HG03039 (cell line): ENCODE measurements around the gene GSE1.

ENCODE experiments used
- ATAC-seq: cut with Tn5 transposase; IDR thresholded peaks from one replicate; pipeline ENCODE4 v1.9.1; 2021; ENCODE audit warnings: mild to moderate bottlenecking, moderate library complexity; ENCODE audit not compliant: unreplicated experiment

Gene GSE1

DNA sequence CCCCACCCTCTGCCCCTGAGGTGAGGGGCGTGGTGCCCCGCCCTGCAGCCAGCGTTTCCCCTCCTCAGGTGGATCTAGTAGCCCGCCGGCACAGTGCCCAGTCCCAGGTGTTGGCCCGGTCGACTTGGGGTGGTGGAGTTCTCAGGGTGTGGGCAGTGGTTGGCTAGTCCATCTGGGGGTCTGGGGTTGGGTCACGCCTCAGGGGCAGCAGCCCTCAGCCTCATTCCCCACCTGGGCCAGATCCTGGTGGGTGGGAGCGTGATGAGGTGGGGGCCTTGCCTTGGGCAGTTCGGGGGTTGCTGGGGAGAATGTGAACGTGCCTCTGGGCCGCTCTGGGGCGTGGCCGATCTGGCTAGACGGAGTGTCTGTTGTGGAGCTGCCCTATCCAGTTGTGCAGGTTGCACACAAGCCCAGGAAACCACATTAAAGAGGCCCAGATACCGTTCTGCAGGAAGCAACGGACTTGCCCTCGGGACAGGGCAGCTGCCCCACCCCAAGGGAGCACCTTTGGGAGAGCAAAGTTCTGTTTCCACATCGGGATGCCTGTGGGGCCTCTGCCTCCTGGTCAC, 32.0 kb downstream of the GSE1 start:
- ATAC-seq, result no peak

DNA sequence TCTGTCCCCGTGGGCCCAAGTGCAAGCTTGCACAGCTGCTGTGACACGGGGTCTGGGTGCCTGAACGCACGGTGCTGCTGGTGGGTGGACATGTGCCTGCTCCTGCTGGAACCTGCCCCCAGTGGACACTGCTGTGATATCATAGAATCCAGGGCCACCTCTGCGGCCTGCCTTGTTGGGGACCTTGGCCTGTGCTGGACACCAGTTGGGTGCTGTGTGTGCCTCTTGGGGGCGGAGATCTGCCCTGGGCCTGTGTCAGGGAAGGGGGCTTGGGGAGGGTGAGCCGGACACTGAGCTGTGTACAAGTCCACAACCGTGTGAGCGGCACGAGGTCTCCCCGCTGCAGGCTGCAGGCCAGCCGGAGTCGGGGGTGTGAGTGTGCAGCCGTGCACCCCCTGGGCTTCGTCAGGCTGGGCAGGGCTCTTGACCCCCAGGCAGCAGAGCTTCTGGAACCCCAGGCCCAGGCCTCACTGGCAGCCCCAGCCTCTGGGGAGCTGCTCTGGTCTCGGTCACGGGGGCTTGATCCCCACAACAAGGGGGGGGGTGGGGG, 33.3 kb downstream of the GSE1 start:
- no peak for ATAC-seq

- no peak for ATAC-seq
Observed at GRCh38 chr16:85646976-85647375, 33.9 kb downstream of the GSE1 start.

DNA sequence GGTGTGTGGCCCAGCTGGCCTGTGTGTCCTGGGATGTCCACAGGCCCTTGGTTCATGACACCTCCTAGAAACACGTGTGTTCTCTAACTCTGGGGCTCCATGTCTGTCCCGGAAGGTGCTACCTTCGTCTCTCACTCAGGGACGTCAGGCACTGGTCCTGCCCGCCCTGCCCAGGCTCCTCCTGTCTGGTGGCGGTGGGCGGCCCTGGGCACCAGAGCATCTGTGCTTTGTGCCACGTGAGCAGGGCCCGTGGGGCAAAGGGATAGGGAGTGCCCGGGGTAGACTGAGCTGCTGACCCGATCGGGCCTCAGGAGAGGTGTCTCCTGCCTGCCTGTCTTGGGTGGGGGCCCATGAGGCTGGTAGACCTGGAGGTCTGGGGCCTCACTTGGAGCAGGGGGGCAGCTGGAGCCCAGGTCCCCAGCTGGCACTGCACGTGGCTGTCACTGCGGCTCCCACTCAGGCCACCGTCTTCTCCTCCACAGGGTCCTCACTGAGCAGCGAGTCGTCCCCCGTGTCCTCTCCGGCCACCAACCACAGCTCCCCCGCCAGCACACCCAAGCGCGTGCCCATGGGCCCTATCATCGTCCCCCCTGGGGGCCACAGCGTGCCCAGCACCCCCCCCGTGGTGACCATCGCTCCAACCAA, 35.1 kb downstream of the GSE1 start:
- no peak for ATAC-seq

DNA sequence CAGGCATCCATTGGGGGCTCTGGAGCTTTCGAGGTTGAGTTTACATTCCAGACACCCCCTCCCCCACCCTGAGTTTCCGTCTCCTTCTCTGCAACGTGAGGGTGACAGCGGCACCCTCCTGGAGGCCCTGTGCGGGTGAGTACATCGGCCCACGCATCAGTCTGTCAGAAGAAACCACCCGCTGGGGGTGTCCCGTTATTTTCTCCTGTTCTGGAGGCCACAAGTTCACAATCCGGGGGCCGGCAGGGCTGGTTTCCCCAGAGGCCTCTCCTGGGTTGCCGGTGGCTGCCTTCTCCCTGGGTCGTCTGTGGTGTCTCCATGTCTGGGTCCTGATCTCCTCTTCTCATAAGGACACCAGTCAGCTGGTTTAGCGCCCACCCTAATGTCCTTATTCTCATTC, 35.7 kb downstream of the GSE1 start:
- no peak for ATAC-seq

GRCh38 chr16:85649411-85650134, 36.5 kb downstream of the GSE1 start:
- ATAC-seq, result no peak

- ATAC-seq, result no peak
Observed at GRCh38 chr16:85650135-85650843, 37.2 kb downstream of the GSE1 start.

GRCh38 chr16:85650844-85651628, 37.9 kb downstream of the GSE1 start:
- no peak for ATAC-seq

- no peak for ATAC-seq
Observed at GRCh38 chr16:85651629-85652430, 38.7 kb downstream of the GSE1 start.

DNA sequence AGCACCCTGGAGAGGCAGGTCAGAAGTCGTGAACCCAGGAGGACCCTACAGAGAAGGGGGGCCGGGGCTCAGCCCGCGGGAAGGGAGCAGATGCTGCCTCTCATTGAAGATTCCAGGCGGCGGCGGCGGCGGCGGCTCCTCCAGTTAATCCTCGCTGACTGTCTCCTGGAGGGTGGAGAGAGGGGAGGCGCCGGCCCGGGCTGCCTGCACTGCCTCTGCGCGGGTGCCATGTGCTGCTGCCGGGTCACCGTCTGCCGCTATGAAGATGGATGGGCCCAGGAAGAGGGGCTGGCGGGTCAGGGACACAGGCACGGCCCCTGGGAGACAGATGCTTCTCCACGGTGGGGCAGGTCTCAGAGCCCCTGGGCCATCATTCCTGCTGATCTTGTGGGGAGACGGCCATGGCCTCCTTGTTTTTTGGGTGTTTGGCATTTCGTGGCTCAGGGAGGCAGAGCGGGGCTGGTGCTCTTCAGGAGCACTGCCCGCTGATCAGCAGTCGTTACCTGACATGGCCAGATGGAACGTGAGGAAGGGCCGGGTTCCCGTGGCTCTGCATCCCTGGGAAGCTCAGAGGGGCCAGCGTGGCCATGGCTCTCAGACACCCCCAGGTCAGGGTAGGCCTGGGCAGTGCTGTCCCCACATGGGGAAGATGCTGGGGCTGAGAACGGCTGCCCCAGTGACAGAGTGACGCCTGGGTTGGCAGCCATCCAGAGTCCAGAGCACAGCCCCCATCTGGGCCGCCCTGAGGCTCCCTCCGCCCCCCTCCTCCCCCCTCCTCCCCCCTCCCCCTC, 39.5 kb downstream of the GSE1 start:
- no peak for ATAC-seq

DNA sequence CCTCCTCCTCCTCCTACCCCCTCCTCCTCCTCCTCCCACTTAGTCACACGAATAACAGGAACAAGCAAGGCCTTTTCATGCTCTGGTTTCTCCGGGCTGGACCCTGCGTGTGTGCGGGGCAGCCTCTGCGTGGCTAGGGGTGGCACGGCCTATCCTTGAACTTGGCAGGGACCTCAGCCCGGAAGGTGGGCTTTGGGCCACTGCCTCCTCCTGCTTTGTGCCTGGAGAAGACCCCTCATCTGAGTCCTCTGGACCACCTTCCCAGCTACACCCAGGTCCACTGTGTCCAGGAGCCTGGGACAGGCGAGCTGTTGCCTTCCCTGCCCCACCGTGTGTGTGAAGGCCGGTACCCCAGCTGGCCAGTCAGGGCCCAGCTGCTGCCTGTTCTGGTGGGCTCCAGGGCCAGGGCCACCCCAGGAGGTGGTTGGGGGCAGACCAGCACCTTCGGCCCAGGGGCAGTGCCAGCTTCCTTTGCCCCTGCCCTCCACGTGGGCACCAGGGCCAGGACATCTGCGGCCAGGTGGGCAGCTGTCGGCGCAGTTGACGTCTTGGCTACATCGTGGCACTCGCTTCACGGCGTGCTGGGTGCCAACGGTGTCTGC, 40.3 kb downstream of the GSE1 start:
- no peak for ATAC-seq

DNA sequence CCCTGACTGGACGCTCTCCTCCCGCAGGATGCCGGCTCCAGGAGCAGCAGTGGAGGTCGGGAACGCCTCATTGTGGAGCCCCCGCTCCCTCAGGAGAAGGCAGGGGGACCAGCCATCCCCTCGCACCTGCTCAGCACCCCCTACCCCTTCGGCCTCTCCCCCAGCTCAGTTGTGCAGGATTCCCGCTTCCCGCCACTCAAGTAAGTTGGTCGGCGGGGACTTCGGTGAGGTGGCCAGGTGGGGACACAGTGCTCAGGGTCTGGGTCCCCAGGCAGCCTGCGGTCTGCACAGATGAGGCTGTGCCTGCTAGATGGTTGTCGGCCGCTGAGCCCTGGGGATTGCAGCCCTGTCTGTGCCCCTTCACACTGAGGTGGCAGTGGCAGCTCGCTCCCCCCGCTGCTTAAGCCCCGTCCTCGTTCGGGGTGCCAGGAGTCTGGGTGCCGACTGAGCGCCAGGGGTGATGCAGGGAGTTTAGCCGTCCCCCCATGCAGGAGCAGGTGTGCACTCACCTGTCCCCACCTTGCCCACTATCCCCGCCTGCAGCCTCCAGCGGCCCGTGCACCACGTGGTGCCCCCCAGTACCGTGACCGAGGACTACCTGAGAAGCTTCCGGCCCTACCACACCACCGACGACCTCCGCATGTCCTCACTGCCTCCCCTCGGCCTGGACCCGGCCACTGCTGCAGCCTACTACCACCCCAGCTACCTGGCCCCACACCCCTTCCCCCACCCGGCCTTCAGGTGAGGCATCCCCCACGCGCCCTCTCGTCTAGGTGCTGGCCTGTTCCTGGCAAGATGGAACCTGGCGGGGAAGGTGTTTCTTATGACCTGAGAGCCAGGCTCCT, 41.4 kb downstream of the GSE1 start:
- ATAC-seq, result no peak

DNA sequence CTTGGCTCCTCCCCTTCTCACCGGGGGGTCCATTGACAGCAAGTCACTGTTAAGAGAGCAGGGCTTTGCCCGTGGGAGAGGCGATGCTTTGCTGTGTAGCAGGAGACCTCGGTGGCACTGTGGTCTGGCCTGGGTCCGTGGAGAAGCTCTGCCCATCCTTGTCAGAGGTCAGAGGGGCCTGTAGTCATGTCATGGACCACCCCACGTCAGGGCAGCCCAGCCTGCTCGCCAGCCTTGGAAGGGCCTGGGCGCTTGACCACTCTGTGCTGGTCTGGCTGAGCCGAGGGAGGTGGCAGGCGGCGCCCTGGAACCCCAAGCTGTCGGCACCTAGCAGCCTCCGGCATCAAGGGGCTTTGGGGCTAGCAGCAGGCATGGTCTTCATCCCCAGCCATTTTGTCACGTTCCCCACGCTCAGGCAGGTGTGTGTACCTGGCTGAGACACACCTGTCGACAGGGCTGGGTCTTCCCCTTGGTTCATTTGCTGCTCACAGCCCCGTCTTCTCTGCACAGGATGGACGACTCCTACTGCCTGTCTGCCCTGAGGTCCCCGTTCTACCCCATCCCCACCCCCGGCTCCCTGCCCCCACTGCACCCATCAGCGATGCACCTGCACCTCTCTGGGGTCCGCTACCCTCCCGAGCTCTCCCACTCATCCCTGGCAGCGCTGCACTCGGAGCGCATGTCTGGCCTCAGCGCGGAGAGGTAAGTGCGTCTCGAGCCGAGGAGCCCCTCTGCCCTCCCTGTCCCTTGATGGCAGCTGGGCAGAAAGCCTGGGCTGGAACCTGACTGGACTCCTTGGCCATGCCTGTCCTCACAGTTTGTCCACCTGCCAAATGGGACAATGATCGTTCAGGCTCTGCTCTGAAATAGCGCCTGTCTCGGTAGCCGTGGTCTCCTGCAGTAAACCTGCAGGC, 42.4 kb downstream of the GSE1 start:
- no peak for ATAC-seq

DNA sequence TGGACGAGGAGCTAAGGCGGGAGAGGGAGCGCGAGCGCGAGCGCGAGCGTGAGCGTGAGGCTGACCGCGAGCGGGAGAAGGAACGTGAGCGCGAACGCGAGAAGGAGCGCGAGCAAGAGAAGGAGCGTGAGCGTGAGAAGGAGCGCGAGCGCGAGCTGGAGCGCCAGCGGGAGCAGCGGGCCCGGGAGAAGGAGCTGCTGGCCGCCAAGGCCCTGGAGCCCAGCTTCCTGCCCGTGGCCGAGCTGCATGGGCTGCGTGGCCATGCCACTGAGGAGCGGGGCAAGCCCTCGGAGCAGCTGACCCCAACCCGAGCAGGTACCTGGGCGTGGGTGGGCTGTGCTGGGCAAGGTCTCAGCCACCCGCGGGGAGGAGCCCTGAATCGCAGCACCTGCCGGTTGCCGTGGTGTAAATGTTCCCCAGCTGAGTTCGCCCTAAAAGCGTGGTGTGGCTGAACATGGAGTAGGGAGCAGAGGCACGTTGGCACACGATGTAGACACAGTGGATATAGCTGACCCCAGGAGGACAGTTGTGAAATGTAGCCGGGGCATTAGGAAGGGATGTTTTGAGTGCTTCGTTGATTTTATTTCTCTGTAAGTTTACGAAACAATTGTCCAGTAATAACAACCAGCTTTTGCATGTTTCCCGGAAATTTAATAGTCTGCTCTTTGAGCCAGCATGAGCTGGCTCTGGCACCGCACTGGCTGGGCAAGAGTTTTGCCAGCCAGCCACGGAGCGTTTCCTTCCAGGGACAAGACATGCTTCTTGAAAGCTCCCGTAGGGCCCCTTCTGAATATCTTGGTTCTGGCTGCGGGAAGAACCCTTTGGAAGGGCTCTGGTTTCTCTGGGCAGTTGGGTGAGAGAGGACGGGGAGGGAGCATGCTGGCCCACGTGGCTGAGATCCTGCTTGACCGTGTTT, 43.5 kb downstream of the GSE1 start:
- no peak for ATAC-seq

DNA sequence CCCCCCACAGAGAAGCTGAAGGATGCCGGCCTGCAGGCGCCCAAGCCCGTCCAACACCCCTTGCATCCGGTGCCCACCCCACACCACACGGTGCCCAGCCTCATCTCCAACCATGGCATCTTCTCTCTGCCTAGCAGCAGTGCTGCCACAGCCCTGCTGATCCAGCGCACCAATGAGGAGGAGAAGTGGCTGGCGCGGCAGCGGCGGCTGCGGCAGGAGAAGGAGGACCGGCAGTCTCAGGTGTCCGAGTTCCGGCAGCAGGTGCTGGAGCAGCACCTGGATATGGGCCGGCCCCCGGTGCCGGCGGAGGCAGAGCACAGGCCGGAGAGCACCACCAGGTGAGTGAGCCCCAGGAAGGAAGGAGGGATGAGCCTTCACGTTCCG, 44.1 kb downstream of the GSE1 start:
- ATAC-seq, result no peak

DNA sequence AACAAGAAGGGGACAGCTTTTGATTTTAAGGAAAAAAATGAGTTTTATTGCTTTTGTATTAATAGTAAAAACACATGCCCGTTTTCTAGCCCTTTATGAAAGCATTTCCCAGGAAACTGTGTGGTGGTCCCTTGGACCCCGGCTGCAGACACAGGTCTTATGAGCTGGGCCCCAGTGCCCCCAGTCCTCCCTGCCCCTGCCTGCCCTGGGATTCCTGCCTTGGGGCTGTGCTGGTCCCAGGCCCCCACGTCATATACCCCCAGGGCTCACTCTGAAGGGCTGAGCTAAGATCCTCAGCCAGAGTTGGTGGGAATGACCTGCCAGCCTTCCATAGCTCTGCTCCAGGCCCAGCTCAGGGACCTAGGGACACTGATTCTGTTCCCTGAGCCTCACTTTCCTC, 44.9 kb downstream of the GSE1 start:
- no peak for ATAC-seq
